Kidney (tissue), 14 donors: ENCODE data around the gene PREP. TPM values are rescaled to one million over a fixed set of nuclear protein-coding genes. Genes with fewer than 3 reads are reported as not detected.

Source experiments
- DNase-seq, 5 donors: peaks; one replicate each; pipeline ENCODE4 v3.0.0-alpha.2; 2013 to 2020
- FAIRE-seq: peaks from 2 replicates; lab custom pipeline; 2012; peaks lifted over from hg19 to GRCh38; lab: Jason Lieb, UNC
- H3K27ac ChIP-seq, 2 donors: one replicate each; pipeline ENCODE4 v1.7.0; 2013; ENCODE audit warnings: low read depth in 2 of 2, low read length in 2 of 2, inconsistent platforms in 1 of 2
- H3K27me3 ChIP-seq: one replicate; pipeline ENCODE4 v1.7.1; 2013; ENCODE audit warnings: low read length, inconsistent platforms; ENCODE audit not compliant: control insufficient read depth, insufficient read depth
- H3K36me3 ChIP-seq, 3 donors: one replicate each; pipeline versions ENCODE4 v1.7.0 to v1.7.1; 2013; ENCODE audit warnings: low read length in 3 of 3, control low read depth in 1 of 3, inconsistent platforms in 1 of 3; ENCODE audit not compliant: insufficient read depth in 3 of 3, control insufficient read depth in 2 of 3
- H3K4me1 ChIP-seq, 3 donors: one replicate each; pipeline versions ENCODE4 v1.7.0 to v1.7.1; 2013; ENCODE audit warnings: low read length in 3 of 3, inconsistent platforms in 1 of 3, low read depth in 1 of 3; ENCODE audit not compliant: control insufficient read depth in 2 of 3, insufficient read depth in 2 of 3
- H3K4me3 ChIP-seq, 3 donors: one replicate each; pipeline versions ENCODE4 v1.7.0 to v1.8.1; 2013; ENCODE audit warnings: low read length in 3 of 3, control low read depth in 1 of 3, inconsistent platforms in 1 of 3
- H3K9ac ChIP-seq, 3 donors: one replicate each; pipeline versions ENCODE4 v1.7.0 to v1.7.1; 2013; ENCODE audit warnings: low read length in 3 of 3, control low read depth in 1 of 3, inconsistent platforms in 1 of 3
- H3K9me3 ChIP-seq, 3 donors: one replicate each; pipeline versions ENCODE4 v1.7.0 to v1.7.1; 2013; ENCODE audit warnings: low read length in 3 of 3, control low read depth in 1 of 3, inconsistent platforms in 1 of 3; ENCODE audit not compliant: control insufficient read depth in 2 of 3, insufficient read depth in 1 of 3
- CTCF ChIP-seq: IDR thresholded peaks from 3 replicates; pipeline ENCODE4 v1.5.1; 2012; ENCODE audit warnings: mild to moderate bottlenecking, moderate library complexity, borderline replicate concordance; ENCODE audit not compliant: insufficient read depth; ENCODE audit errors: extremely low read depth
- intact Hi-C: fragments of 100-400 bp; cut with DNase I; formaldehyde crosslinking; loops from one replicate; pipeline ENCODE4 v1.11.1; 2022
- polyA plus RNA-seq: library from polyadenylated mRNA; stranded (reverse); fragments of 350-450 nt; fragmentation: Illumina TruSeq; extraction: RNeasy Lipid Tissue Mini Kit (QIAGEN cat#74804); gene quantifications from one replicate; pipeline ENCODE4 v1.2.3, GENCODE V29; 2014; ENCODE audit warnings: low read depth, low replicate concordance; ENCODE audit not compliant: insufficient read depth
- total RNA-seq: library from RNA; stranded (reverse); fragmentation: NEBNext Ultra II Directional; extraction: Animal tissue kit (Norgen Biotek cat#: 25700); gene quantifications from one replicate; pipeline ENCODE4 v1.2.1, GENCODE V29; 2021
- donor health status: control.
- donor health status: control.
- donor health status: control.
- donor health status: control.
- donor health status: control.
- donor health status: DM: yes; HTN: yes; CAD: no.
- donor health status: Normal renal cell carcinoma (clear cell type).

The PREP gene
- total and polyA plus RNA-seq, 2 donors from 2014 or later = 13.4 to 20.1 TPM

DNA sequence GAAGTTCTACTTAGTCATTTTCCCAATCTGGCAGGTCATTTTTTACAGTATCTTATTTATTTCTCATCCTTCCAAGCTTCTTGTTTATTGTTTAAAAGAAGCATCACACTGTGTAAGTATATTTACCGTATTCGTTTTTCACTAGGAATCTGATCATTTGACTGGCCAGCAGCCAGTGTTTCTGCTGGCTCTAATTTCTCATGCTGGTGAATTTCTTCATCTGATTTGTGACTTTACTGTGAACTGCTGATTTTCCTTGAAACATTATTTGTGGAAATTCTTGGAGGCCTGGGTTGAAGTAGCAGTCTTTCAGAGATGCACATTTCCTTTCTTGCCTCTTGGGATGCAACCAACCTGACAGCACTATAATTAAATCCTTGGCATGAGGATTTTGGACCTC, 65.9 kb downstream of the PREP start:
- FAIRE-seq (no peak), DNase-seq (no peak)
- intact Hi-C loops = no loop called here
- Histone ChIP-seq H3K27me3 (no peaks in the 10 kb centered on the region), H3K9ac (no peak overlapping the region), H3K36me3 (peaks cover 3 to 8% (median 4%) of the 10 kb centered on the region in 3 donors), H3K27ac (no peak overlapping the region), H3K4me3 (no peak overlapping the region), H3K4me1 (no peaks in the 10 kb centered on the region), H3K9me3 (no peaks in the 10 kb centered on the region)
- TF ChIP-seq CTCF = no peak

DNA sequence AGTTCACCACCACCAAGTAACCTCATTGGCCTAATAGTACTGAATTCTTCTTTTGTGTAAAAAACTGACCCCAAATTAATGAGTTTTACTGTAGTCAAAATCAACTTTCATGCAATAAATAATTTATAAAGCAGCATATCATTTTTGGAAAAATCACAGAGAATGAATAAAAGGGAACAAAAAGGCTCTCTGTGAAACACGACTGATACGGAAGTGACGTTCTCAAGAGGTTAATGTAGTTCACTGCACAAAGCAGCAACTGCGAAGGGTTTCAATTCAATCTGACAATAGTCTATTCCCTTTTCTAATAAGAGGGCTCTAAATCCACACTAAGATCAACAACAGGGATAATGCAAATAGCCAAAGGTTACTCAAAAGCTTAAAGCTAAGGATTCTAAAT, 70.3 kb downstream of the PREP start:
- FAIRE-seq (no peak), DNase-seq (no peak)
- H3K36me3 ChIP-seq = peaks cover 3 to 8% (median 7%) of the 10 kb centered on the region in 3 donors
- no peaks in the 10 kb centered on the region for H3K9me3 ChIP-seq
- H3K27ac ChIP-seq = no peak overlapping the region
- intact Hi-C loops = no loop called here
- H3K4me1 ChIP-seq = no peaks in the 10 kb centered on the region
- TF ChIP-seq CTCF = no peak
- no peak overlapping the region for H3K4me3 ChIP-seq
- no peak overlapping the region for H3K9ac ChIP-seq
- no peaks in the 10 kb centered on the region for H3K27me3 ChIP-seq

DNA sequence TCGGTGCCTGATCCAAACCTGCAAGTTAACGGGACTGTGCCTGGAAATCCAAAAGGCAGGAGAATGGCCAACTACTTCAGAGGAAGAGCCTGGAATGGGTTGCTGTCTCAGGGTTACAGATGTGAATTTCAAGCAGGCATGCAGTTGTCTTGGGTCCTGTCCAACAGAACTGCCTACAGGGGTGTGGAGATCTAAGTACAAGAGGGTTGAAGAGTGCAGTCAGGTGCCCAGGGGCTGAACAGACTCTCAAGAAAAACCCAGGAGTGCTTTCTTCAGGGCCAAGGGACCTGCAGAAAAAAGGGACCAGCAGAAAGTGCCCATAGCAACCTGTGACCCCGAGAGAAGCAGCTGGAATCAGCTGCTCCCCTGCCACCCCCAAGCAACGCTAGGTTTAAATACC, 71.0 kb downstream of the PREP start:
- FAIRE-seq = no peak
- Histone ChIP-seq H3K4me3 (no peak overlapping the region), H3K9me3 (no peaks in the 10 kb centered on the region), H3K27me3 (no peaks in the 10 kb centered on the region), H3K4me1 (no peaks in the 10 kb centered on the region), H3K36me3 (peaks cover 3 to 10% (median 8%) of the 10 kb centered on the region in 3 donors), H3K27ac (no peak overlapping the region), H3K9ac (no peak overlapping the region)
- TF ChIP-seq CTCF = no peak
- intact Hi-C loops = no loop called here
- DNase-seq = no peak

DNA sequence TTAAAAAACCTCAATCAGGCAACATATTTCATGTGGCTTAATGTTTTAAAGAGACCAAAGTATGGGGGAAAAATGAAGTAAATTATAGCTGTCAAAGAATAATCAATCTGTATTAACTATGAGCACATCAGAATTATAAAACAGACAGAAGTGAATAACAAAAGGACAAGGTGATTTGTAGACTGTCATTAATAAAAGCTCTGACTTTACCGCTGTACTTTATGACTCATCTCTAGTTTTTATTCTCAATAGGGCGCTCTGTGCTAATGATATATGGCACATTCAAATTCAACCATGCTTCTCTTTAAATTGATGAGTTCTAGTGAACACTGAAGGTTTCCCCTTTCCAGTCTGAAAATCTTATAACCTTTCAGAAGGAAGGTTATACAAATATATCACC, 72.0 kb downstream of the PREP start:
- H3K9me3 ChIP-seq = no peaks in the 10 kb centered on the region

More for the DNA sequence above, 72.0 kb downstream of the PREP start:
- intact Hi-C loops = no loop called here
- Histone ChIP-seq H3K4me1 (peaks cover 0 to 5% (median 3%) of the 10 kb centered on the region in 3 donors), H3K27me3 (no peaks in the 10 kb centered on the region), H3K27ac (no peak overlapping the region), H3K4me3 (no peak overlapping the region), H3K9ac (no peak overlapping the region), H3K36me3 (peaks cover 3 to 10% (median 8%) of the 10 kb centered on the region in 3 donors)
- DNase-seq = no peak
- no peak for FAIRE-seq
- no peak for TF ChIP-seq CTCF
